Measurements from ENCODE around the gene FTSJ1.
"Not testable (repeated sequence)": the region's sequence is repeated elsewhere in the genome, so short reads cannot be mapped to it uniquely, and the experiment has no call there.

FTSJ1 gene

GRCh38 chrX:48475774-48476577 is at the start of gene FTSJ1:
Gene FTSJ1, plus strand, starts transcription at chrX:48476199. Its CDS starts 1,849 bp downstream, at chrX:48478048.
- H3K27ac ChIP-seq (ENCODE audit: low read length): peak within 1 kb of the TSS; percentile 65
- H3K9me3 ChIP-seq (ENCODE audit: insufficient read depth, low read depth, low read length): no peaks in the 10 kb centered on the region
- peaks cover 10% of the 10 kb centered on the region; the same call in 1 of the 2 replicates for H3K36me3 ChIP-seq (ENCODE audit: insufficient read depth, low read depth, low read length)
- no peaks in the 10 kb centered on the region for H3K27me3 ChIP-seq (ENCODE audit: insufficient read depth, low read length)
- peak within 1 kb of the TSS; percentile 83 for H3K9ac ChIP-seq (ENCODE audit: low read depth, low read length)
- H3K4me1 ChIP-seq (ENCODE audit: insufficient read depth, low read length): peaks cover 6% of the 10 kb centered on the region; the same call in 1 of the 2 replicates
- H3K4me3 ChIP-seq (ENCODE audit: low read length): peak within 1 kb of the TSS; percentile 94

- not testable (repeated sequence) for H3K4me1 ChIP-seq (ENCODE audit: insufficient read depth, low read length); H3K4me3 ChIP-seq (ENCODE audit: low read length); H3K9ac ChIP-seq (ENCODE audit: low read depth, low read length); H3K36me3 ChIP-seq (ENCODE audit: insufficient read depth, low read depth, low read length); H3K27me3 ChIP-seq (ENCODE audit: insufficient read depth, low read length); H3K27ac ChIP-seq (ENCODE audit: low read length); H3K9me3 ChIP-seq (ENCODE audit: insufficient read depth, low read depth, low read length)
Observed at GRCh38 chrX:48427027-48427716, 48.8 kb upstream of the FTSJ1 start.

DNA sequence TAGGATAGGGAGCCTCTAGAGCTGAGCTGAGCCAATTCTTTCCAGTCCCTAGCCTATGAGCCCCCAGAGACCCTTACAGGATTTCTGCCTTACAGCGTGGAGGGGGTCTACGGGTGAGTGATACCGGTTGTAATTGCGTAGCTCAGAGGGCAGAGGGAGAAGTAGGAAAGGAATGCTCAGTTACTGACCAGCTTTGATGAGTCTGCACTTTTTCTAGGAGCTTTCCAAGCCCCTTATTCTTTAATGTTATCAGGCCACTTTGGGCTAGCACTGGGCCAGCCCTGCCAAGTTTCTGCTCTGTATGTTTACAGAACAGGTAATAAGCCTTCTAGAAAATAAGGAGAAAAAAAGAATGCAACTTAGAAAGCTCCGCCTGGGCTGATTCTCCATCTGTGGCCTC is 46.4 kb upstream of the FTSJ1 start:
- H3K27ac ChIP-seq (ENCODE audit: low read length); H3K27me3 ChIP-seq (ENCODE audit: insufficient read depth, low read length); H3K36me3 ChIP-seq (ENCODE audit: insufficient read depth, low read depth, low read length); H3K4me3 ChIP-seq (ENCODE audit: low read length); H3K9ac ChIP-seq (ENCODE audit: low read depth, low read length); H3K4me1 ChIP-seq (ENCODE audit: insufficient read depth, low read length); H3K9me3 ChIP-seq (ENCODE audit: insufficient read depth, low read depth, low read length): not testable (repeated sequence)

GRCh38 chrX:48430166-48430565 is 45.8 kb upstream of the FTSJ1 start:
- not testable (repeated sequence) for H3K4me3 ChIP-seq (ENCODE audit: low read length); H3K27me3 ChIP-seq (ENCODE audit: insufficient read depth, low read length); H3K9ac ChIP-seq (ENCODE audit: low read depth, low read length); H3K36me3 ChIP-seq (ENCODE audit: insufficient read depth, low read depth, low read length); H3K4me1 ChIP-seq (ENCODE audit: insufficient read depth, low read length); H3K9me3 ChIP-seq (ENCODE audit: insufficient read depth, low read depth, low read length); H3K27ac ChIP-seq (ENCODE audit: low read length)

DNA sequence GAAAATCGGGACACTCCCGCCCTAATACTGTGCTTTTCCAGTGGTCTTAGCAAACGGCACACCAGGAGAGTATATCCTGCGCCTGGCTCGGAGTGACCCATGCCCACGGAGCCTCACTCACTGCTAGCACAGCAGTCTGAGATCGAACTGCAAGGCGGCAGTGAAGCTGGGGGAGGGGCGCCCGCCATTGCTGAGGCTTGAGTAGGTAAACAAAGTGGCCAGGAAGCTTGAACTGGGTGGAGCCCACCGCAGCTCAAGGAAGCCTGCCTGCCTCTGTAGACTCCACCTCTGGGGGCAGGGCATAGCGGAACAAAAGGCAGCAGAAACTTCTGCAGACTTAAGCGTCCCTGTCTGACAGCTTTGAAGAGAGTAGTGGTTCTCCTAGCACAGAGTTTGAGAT is 42.3 kb upstream of the FTSJ1 start:
- not testable (repeated sequence) for H3K36me3 ChIP-seq (ENCODE audit: insufficient read depth, low read depth, low read length); H3K9ac ChIP-seq (ENCODE audit: low read depth, low read length); H3K27ac ChIP-seq (ENCODE audit: low read length); H3K9me3 ChIP-seq (ENCODE audit: insufficient read depth, low read depth, low read length); H3K4me1 ChIP-seq (ENCODE audit: insufficient read depth, low read length); H3K4me3 ChIP-seq (ENCODE audit: low read length); H3K27me3 ChIP-seq (ENCODE audit: insufficient read depth, low read length)

DNA sequence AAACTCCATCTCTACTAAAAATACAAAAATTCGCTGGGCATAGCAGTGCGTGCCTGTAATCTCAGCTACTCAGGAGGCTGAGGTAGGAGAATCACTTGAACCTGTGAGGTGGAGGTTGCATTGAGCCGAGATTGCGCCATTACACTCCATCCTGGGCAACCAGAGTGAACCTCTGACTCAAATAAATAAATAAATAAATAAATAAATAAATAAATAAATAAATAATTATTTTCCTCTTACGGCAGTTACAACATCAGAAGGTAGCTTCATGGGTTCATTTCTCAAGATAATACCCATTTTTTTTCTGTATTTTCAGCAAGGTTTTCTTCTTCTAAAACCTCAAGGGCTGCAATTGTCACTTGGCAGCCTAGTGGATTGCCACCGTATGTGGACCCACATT is 28.8 kb upstream of the FTSJ1 start:
- not testable (repeated sequence) for H3K4me1 ChIP-seq (ENCODE audit: insufficient read depth, low read length); H3K9ac ChIP-seq (ENCODE audit: low read depth, low read length); H3K27me3 ChIP-seq (ENCODE audit: insufficient read depth, low read length); H3K27ac ChIP-seq (ENCODE audit: low read length); H3K36me3 ChIP-seq (ENCODE audit: insufficient read depth, low read depth, low read length); H3K9me3 ChIP-seq (ENCODE audit: insufficient read depth, low read depth, low read length); H3K4me3 ChIP-seq (ENCODE audit: low read length)

DNA sequence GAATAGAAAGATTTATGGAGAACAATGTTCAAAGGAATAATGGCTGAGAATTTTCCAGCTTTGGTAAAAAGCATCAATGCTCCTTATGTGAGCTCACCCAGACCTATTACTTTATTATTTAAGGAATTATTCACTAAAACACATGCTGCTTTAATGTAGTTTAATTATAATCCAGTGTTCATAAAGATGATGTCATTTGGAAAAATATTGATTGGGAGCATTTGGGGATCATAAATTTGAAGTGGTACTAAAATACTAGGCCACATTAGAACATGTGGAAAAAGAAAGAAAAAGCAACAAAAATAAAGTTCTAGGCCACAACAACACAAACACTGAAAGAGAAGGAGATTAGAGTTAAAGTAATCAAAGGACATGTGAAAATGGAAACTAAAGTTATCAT is 25.9 kb upstream of the FTSJ1 start:
- Histone ChIP-seq H3K9ac (ENCODE audit: low read depth, low read length) (no peak overlapping the region), H3K36me3 (ENCODE audit: insufficient read depth, low read depth, low read length) (no peaks in the 10 kb centered on the region), H3K4me3 (ENCODE audit: low read length) (no peak overlapping the region), H3K27ac (ENCODE audit: low read length) (no peak overlapping the region), H3K9me3 (ENCODE audit: insufficient read depth, low read depth, low read length) (no peaks in the 10 kb centered on the region), H3K4me1 (ENCODE audit: insufficient read depth, low read length) (no peaks in the 10 kb centered on the region), H3K27me3 (ENCODE audit: insufficient read depth, low read length) (no peaks in the 10 kb centered on the region)

DNA sequence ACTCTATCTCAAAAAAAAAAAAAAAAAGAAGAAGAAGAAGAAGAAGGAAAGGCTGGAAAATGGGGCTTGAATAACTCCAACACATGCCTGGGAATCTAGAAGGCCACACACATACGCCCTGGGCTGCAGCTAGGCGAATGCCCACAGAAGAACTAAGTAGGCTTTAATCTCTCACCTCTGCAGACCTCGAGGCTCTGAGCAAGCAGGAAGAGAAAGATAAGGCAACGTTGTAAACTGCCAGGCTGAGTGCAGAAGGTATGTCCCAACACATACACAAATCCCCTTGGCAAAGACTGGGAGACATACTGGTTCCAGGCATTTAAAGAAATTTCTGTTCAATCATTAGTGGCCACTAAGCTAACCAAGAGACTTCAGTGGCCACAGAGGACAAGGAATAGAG is 24.3 kb upstream of the FTSJ1 start:
- Histone ChIP-seq H3K27ac (ENCODE audit: low read length) (no peak overlapping the region), H3K9me3 (ENCODE audit: insufficient read depth, low read depth, low read length) (no peaks in the 10 kb centered on the region), H3K9ac (ENCODE audit: low read depth, low read length) (no peak overlapping the region), H3K27me3 (ENCODE audit: insufficient read depth, low read length) (no peaks in the 10 kb centered on the region), H3K4me1 (ENCODE audit: insufficient read depth, low read length) (no peaks in the 10 kb centered on the region), H3K4me3 (ENCODE audit: low read length) (no peak overlapping the region), H3K36me3 (ENCODE audit: insufficient read depth, low read depth, low read length) (no peaks in the 10 kb centered on the region)

DNA sequence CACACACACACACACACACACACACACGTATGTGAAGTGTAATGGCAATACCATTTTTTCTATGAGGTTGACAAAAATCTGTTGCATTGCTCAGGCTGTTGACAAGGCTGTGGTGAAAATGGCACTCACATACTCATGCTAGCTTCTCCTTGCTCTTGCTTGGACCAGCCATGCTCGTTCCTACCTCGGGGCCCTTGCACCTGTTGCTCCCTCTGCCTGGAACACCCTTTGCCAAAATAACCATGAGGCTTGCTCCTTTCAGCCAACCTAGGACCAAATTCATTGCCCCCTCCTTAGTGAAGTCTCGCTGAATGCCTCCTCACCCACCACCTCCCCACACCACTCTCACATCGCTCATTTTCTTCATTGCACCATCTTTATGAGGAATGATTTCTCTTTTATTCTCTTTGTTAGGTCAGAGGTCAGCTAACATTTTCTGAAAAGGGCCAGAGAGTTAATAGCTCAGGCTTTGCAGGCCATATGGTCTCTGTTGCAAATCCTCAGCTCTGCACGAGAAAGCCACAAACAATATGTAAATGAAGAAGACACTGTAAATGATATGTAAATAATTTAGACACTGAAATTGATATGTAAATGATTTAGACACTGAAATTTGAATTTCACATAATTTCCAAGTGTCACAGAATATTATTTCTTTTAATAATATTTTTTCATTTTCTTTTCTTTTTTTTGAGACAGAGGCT is 19.2 kb upstream of the FTSJ1 start:
- no peaks in the 10 kb centered on the region for H3K9me3 ChIP-seq (ENCODE audit: insufficient read depth, low read depth, low read length)
- no peak overlapping the region for H3K4me3 ChIP-seq (ENCODE audit: low read length)
- peaks cover 18% of the 10 kb centered on the region; the same call in 1 of the 2 replicates for H3K36me3 ChIP-seq (ENCODE audit: insufficient read depth, low read depth, low read length)
- H3K27me3 ChIP-seq (ENCODE audit: insufficient read depth, low read length): no peaks in the 10 kb centered on the region
- no peak overlapping the region for H3K9ac ChIP-seq (ENCODE audit: low read depth, low read length)
- H3K27ac ChIP-seq (ENCODE audit: low read length): no peak overlapping the region
- H3K4me1 ChIP-seq (ENCODE audit: insufficient read depth, low read length): no peaks in the 10 kb centered on the region

DNA sequence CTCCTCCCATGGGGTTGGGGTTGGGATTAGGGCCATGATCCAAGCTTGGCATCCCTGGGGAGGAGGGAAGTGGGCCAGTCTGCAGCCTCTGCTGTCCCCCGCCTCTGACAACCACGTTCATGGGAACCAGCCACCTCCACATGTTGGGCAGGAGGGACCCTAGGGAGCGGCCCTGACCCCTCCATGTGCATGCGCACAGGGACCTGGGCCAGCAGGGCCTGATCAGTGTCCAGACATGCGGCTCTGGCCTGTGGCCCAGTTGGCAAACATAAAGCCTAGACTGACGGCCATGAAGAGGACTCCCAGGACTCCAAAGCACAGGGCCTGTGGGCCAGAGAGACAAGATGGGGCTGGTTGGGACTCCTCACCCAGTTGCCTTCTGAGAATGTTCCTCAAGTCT is 17.3 kb upstream of the FTSJ1 start:
- Histone ChIP-seq H3K36me3 (ENCODE audit: insufficient read depth, low read depth, low read length) (peaks cover 22% of the 10 kb centered on the region; the same call in 1 of the 2 replicates), H3K9ac (ENCODE audit: low read depth, low read length) (no peak overlapping the region), H3K27ac (ENCODE audit: low read length) (no peak overlapping the region), H3K4me3 (ENCODE audit: low read length) (no peak overlapping the region), H3K27me3 (ENCODE audit: insufficient read depth, low read length) (no peaks in the 10 kb centered on the region), H3K9me3 (ENCODE audit: insufficient read depth, low read depth, low read length) (no peaks in the 10 kb centered on the region), H3K4me1 (ENCODE audit: insufficient read depth, low read length) (no peaks in the 10 kb centered on the region)

DNA sequence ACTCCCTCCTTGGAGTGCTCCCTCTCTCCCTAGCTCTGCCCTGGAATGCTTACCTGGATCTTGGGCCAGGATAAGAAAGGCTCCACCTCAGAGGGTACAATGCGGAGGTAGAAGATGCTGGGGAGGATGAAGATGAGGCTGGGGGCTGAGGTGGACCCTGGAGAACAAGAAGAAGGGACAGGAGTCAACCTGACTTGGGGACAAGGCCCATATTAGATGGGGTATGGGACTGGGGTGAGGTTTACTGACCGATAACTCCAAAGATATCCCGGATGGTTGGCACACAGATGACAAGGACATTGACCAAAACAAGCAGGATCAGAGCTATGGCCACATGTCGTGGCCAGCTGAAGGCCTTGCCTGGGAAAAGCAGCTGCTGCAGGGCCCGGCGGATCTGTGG is 16.5 kb upstream of the FTSJ1 start:
- no peak overlapping the region for H3K9ac ChIP-seq (ENCODE audit: low read depth, low read length)
- no peaks in the 10 kb centered on the region for H3K27me3 ChIP-seq (ENCODE audit: insufficient read depth, low read length)
- H3K9me3 ChIP-seq (ENCODE audit: insufficient read depth, low read depth, low read length): no peaks in the 10 kb centered on the region
- H3K27ac ChIP-seq (ENCODE audit: low read length): no peak overlapping the region
- no peaks in the 10 kb centered on the region for H3K4me1 ChIP-seq (ENCODE audit: insufficient read depth, low read length)
- no peak overlapping the region for H3K4me3 ChIP-seq (ENCODE audit: low read length)
- peaks cover 22% of the 10 kb centered on the region; the same call in 1 of the 2 replicates for H3K36me3 ChIP-seq (ENCODE audit: insufficient read depth, low read depth, low read length)

GRCh38 chrX:48460031-48460430 is 16.0 kb upstream of the FTSJ1 start:
- Histone ChIP-seq H3K4me1 (ENCODE audit: insufficient read depth, low read length) (no peaks in the 10 kb centered on the region), H3K36me3 (ENCODE audit: insufficient read depth, low read depth, low read length) (peaks cover 22% of the 10 kb centered on the region; the same call in 1 of the 2 replicates), H3K27ac (ENCODE audit: low read length) (no peak overlapping the region), H3K9ac (ENCODE audit: low read depth, low read length) (no peak overlapping the region), H3K9me3 (ENCODE audit: insufficient read depth, low read depth, low read length) (no peaks in the 10 kb centered on the region), H3K27me3 (ENCODE audit: insufficient read depth, low read length) (no peaks in the 10 kb centered on the region), H3K4me3 (ENCODE audit: low read length) (no peak overlapping the region)
